ENCODE measurements around the gene FHIT.
"Not testable (repeated sequence)": the region's sequence is repeated elsewhere in the genome, so short reads cannot be mapped to it uniquely, and the experiment has no call there.

The FHIT gene

GRCh38 chr3:61051666-61052065 lies 199.6 kb downstream of the FHIT start:
- DNase-seq: no peak

- not testable (repeated sequence) for DNase-seq
These were observed 206.1 kb downstream of the FHIT start for GRCh38 chr3:61045169-61045568.

GRCh38 chr3:61043156-61043555 lies 208.1 kb downstream of the FHIT start:
- no peak for DNase-seq

- no peak for DNase-seq
These were observed 210.6 kb downstream of the FHIT start for GRCh38 chr3:61040618-61041017.

GRCh38 chr3:61035573-61035972 lies 215.7 kb downstream of the FHIT start:
- DNase-seq: no peak

- no peak for DNase-seq
These were observed 218.3 kb downstream of the FHIT start for GRCh38 chr3:61032991-61033390.

- DNase-seq: no peak
These were observed 219.7 kb downstream of the FHIT start for GRCh38 chr3:61031503-61031902.

- DNase-seq: no peak
These were observed 220.7 kb downstream of the FHIT start for GRCh38 chr3:61030469-61031035.

GRCh38 chr3:61029194-61029593 lies 222.1 kb downstream of the FHIT start:
- DNase-seq: no peak

- no peak for DNase-seq
These were observed 232.4 kb downstream of the FHIT start for GRCh38 chr3:61018807-61019206.

GRCh38 chr3:61017028-61017427 lies 234.2 kb downstream of the FHIT start:
- DNase-seq: not testable (repeated sequence)

GRCh38 chr3:61015859-61016258 lies 235.4 kb downstream of the FHIT start:
- no peak for DNase-seq

- DNase-seq: no peak
These were observed 235.8 kb downstream of the FHIT start for GRCh38 chr3:61015408-61015807.

- no peak for DNase-seq
These were observed 242.3 kb downstream of the FHIT start for GRCh38 chr3:61008998-61009380.

- no peak for DNase-seq
These were observed 242.9 kb downstream of the FHIT start for GRCh38 chr3:61008153-61008997.

GRCh38 chr3:61005591-61005990 lies 245.7 kb downstream of the FHIT start:
- no peak for DNase-seq

GRCh38 chr3:60998858-60999257 lies 252.4 kb downstream of the FHIT start:
- no peak for DNase-seq

- DNase-seq: no peak
These were observed 258.9 kb downstream of the FHIT start for GRCh38 chr3:60992395-60992794.

GRCh38 chr3:60990442-60990730 lies 260.9 kb downstream of the FHIT start:
- no peak for DNase-seq

- no peak for DNase-seq
These were observed 261.4 kb downstream of the FHIT start for GRCh38 chr3:60989626-60990441.

GRCh38 chr3:60987191-60987590 lies 264.1 kb downstream of the FHIT start:
- DNase-seq: not testable (repeated sequence)

GRCh38 chr3:60986552-60986951 lies 264.7 kb downstream of the FHIT start:
- no peak for DNase-seq

- DNase-seq: no peak
These were observed 267.3 kb downstream of the FHIT start for GRCh38 chr3:60983906-60984305.

- DNase-seq: no peak
These were observed 270.9 kb downstream of the FHIT start for GRCh38 chr3:60980342-60980692.
